Thoracic aorta (tissue), 2 donors: ENCODE data around the gene SLC34A2. TPM values are rescaled to one million over a fixed set of nuclear protein-coding genes. Genes with fewer than 3 reads are reported as not detected.

ENCODE experiments used
- ATAC-seq: fragments of 150-250 bp; one replicate; pipeline ENCODE4 v1.8.0; 2017; ENCODE audit warnings: low read depth; ENCODE audit not compliant: insufficient number of reproducible peaks, low FRiP score
- DNase-seq: peaks from one replicate; pipeline ENCODE4 v3.0.0-alpha.2; 2020; ENCODE audit warnings: low spot score
- H3K27ac ChIP-seq, 2 donors: fragments of 200-600 bp; sonication (generic); 1 replicate in 1 of 2; 2 replicates in 1 of 2; pipeline ENCODE4 v1.5.1; 2016; ENCODE audit warnings: mild to moderate bottlenecking in 2 of 2, moderate library complexity in 2 of 2
- H3K27me3 ChIP-seq: fragments of 200-600 bp; sonication (generic); replicated peaks from 2 replicates; pipeline ENCODE4 v1.6.0; 2016; ENCODE audit warnings: mild to moderate bottlenecking; ENCODE audit not compliant: insufficient read depth
- H3K36me3 ChIP-seq: fragments of 200-600 bp; sonication (generic); one replicate; pipeline ENCODE4 v1.5.1; 2016
- H3K4me1 ChIP-seq, 2 donors: fragments of 200-600 bp; sonication (generic); 1 replicate in 1 of 2; 2 replicates in 1 of 2; pipeline versions ENCODE4 v1.5.1 to v1.6.0; 2016; ENCODE audit warnings: low read depth in 2 of 2, mild to moderate bottlenecking in 1 of 2; ENCODE audit not compliant: control insufficient read depth in 1 of 2
- H3K4me3 ChIP-seq: fragments of 200-600 bp; sonication (generic); 2 replicates; pipeline ENCODE4 v1.5.1; 2016; ENCODE audit warnings: mild to moderate bottlenecking
- H3K9me3 ChIP-seq: fragments of 200-600 bp; sonication (generic); 2 replicates; pipeline ENCODE4 v1.5.1; 2016
- CTCF ChIP-seq: fragments of 200-600 bp; sonication (generic); IDR thresholded peaks from one replicate; pipeline ENCODE4 v1.5.1; 2019; ENCODE audit warnings: antibody characterized with exemption
- total RNA-seq, 2 donors: library from RNA; depleted of rRNA; stranded (reverse); fragments of >200 nt; gene quantifications; one replicate each; pipeline versions ENCODE4 v1.1.0 to v1.2.3, GENCODE V29; 2016

SLC34A2 gene
- total RNA-seq, 2 donors from 2014 or later, result not detected

- H3K27me3 ChIP-seq, result no peaks in the 10 kb centered on the region
- TF ChIP-seq CTCF, result no peak
- DNase-seq (no peak), ATAC-seq (no peak)
- H3K4me3 ChIP-seq, result no peak overlapping the region
- H3K4me1 ChIP-seq, result no peaks in the 10 kb centered on the region
- no peaks in the 10 kb centered on the region for H3K9me3 ChIP-seq
- H3K36me3 ChIP-seq, result no peaks in the 10 kb centered on the region
- no peak overlapping the region for H3K27ac ChIP-seq
These were observed 6.7 kb downstream of the SLC34A2 start for GRCh38 chr4:25662306-25662705.

- Histone ChIP-seq H3K27ac (no peak overlapping the region), H3K36me3 (no peaks in the 10 kb centered on the region), H3K4me3 (no peak overlapping the region), H3K27me3 (no peaks in the 10 kb centered on the region), H3K4me1 (no peaks in the 10 kb centered on the region), H3K9me3 (no peaks in the 10 kb centered on the region)
- ATAC-seq (no peak), DNase-seq (no peak)
- no peak for TF ChIP-seq CTCF
These were observed 8.1 kb downstream of the SLC34A2 start for GRCh38 chr4:25663781-25664180.

GRCh38 chr4:25666031-25666630 lies 10.5 kb downstream of the SLC34A2 start:
- H3K27ac ChIP-seq, result no peak overlapping the region
- TF ChIP-seq CTCF, result no peak
- no peak for DNase-seq
- no peak overlapping the region for H3K4me3 ChIP-seq
- no peaks in the 10 kb centered on the region for H3K4me1 ChIP-seq
- no peaks in the 10 kb centered on the region for H3K27me3 ChIP-seq
- no peaks in the 10 kb centered on the region for H3K36me3 ChIP-seq
- H3K9me3 ChIP-seq, result no peaks in the 10 kb centered on the region
- ATAC-seq, result no peak

- Histone ChIP-seq H3K4me1 (no peaks in the 10 kb centered on the region), H3K36me3 (no peaks in the 10 kb centered on the region), H3K27ac (no peak overlapping the region), H3K27me3 (no peaks in the 10 kb centered on the region), H3K9me3 (no peaks in the 10 kb centered on the region), H3K4me3 (no peak overlapping the region)
- no peak for ATAC-seq
- TF ChIP-seq CTCF, result no peak
- no peak for DNase-seq
These were observed 12.4 kb downstream of the SLC34A2 start for GRCh38 chr4:25667931-25668557.

GRCh38 chr4:25670991-25671390 lies 15.3 kb downstream of the SLC34A2 start:
- no peak for DNase-seq
- no peaks in the 10 kb centered on the region for H3K36me3 ChIP-seq
- no peaks in the 10 kb centered on the region for H3K4me1 ChIP-seq
- no peak for ATAC-seq
- TF ChIP-seq CTCF, result no peak
- no peak overlapping the region for H3K27ac ChIP-seq
- H3K9me3 ChIP-seq, result no peaks in the 10 kb centered on the region
- no peaks in the 10 kb centered on the region for H3K27me3 ChIP-seq
- H3K4me3 ChIP-seq, result no peak overlapping the region
